Suprapubic skin (tissue), 4 donors: ENCODE results near the gene TMIGD1. TPM values are rescaled to one million over a fixed set of nuclear protein-coding genes. Genes with fewer than 3 reads are reported as not detected.

Source experiments
- DNase-seq, 2 donors: peaks; one replicate each; pipeline ENCODE4 v3.0.0-alpha.2; 2019; ENCODE audit warnings: low spot score in 2 of 2
- H3K27ac ChIP-seq: fragments of 200-600 bp; sonication (generic); one replicate; pipeline ENCODE4 v1.5.1; 2019
- H3K27me3 ChIP-seq: fragments of 200-600 bp; sonication (generic); one replicate; pipeline ENCODE4 v1.5.1; 2019
- H3K36me3 ChIP-seq: fragments of 200-600 bp; sonication (generic); one replicate; pipeline ENCODE4 v1.5.1; 2019
- H3K4me1 ChIP-seq: fragments of 200-600 bp; sonication (generic); one replicate; pipeline ENCODE4 v1.5.1; 2019
- H3K4me3 ChIP-seq: fragments of 200-600 bp; sonication (generic); one replicate; pipeline ENCODE4 v1.5.1; 2019; ENCODE audit warnings: mild to moderate bottlenecking
- H3K9me3 ChIP-seq: fragments of 200-600 bp; sonication (generic); one replicate; pipeline ENCODE4 v1.5.1; 2019
- EP300 ChIP-seq: sonication (generic); formaldehyde crosslinking; IDR thresholded peaks from one replicate; pipeline ENCODE4 v1.6.1; 2017; ENCODE audit warnings: antibody characterized with exemption
- POLR2A ChIP-seq, 2 donors: fragments of 450-650 bp; IDR thresholded peaks; one replicate each; pipeline ENCODE4 v1.6.1; 2017; ENCODE audit warnings: antibody characterized with exemption in 2 of 2, mild to moderate bottlenecking in 2 of 2, moderate library complexity in 2 of 2
- POLR2AphosphoS5 ChIP-seq, 3 donors: sonication (generic); formaldehyde crosslinking; IDR thresholded peaks; one replicate each; pipeline ENCODE4 v1.6.1; 2017; ENCODE audit warnings: antibody characterized with exemption in 3 of 3
- WGBS: methylation state at CpG from one replicate; pipeline ENCODE4 v1.1.5; 2018; 5-methylcytosine and 5-hydroxymethylcytosine counted together
- total RNA-seq, 4 donors: library from RNA; depleted of rRNA; stranded (reverse); fragments of >200 nt; gene quantifications; one replicate each; pipeline ENCODE4 v1.1.0, GENCODE V29; 2016
- TF ChIP-seq, protein P1 (sequence below), 2 donors: fragments of 200-600 bp in 1 of 2; fragments of 450-650 bp in 1 of 2; sonication (generic) in 1 of 2; IDR thresholded peaks; one replicate each; pipeline ENCODE4 v1.5.1; 2016 to 2019; ENCODE audit warnings: antibody characterized with exemption in 2 of 2, mild to moderate bottlenecking in 1 of 2, moderate library complexity in 1 of 2

The TMIGD1 gene
- total RNA-seq, 4 donors from 2014 or later, result 0.45 TPM; not detected in 3

DNA sequence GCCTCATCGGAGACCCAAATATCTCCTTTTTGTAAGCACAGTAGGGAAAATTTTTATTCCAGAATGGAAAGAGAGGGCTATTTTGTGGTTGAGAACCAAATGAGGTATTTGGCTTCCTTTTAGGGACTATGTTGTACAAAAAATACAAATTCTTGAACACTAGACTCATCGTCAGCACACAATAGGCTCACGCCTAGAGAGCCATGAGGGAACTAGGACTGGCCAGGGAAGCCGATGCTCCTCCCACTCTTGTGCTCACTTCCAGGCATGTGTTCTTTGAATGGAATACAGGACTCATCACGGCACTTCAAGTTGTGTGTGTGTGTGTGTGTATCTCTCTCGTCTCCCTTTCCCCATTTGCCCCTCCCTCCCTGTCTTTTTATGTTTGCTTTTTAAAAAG is 24.3 kb downstream of the TMIGD1 start:
- H3K9me3 ChIP-seq, result no peaks in the 10 kb centered on the region
- TF ChIP-seq, protein P1, sequence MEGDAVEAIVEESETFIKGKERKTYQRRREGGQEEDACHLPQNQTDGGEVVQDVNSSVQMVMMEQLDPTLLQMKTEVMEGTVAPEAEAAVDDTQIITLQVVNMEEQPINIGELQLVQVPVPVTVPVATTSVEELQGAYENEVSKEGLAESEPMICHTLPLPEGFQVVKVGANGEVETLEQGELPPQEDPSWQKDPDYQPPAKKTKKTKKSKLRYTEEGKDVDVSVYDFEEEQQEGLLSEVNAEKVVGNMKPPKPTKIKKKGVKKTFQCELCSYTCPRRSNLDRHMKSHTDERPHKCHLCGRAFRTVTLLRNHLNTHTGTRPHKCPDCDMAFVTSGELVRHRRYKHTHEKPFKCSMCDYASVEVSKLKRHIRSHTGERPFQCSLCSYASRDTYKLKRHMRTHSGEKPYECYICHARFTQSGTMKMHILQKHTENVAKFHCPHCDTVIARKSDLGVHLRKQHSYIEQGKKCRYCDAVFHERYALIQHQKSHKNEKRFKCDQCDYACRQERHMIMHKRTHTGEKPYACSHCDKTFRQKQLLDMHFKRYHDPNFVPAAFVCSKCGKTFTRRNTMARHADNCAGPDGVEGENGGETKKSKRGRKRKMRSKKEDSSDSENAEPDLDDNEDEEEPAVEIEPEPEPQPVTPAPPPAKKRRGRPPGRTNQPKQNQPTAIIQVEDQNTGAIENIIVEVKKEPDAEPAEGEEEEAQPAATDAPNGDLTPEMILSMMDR (IDR thresholded peaks at IDR 0.05), result no peak
- TF ChIP-seq POLR2AphosphoS5 (IDR thresholded peaks at IDR 0.05) (no peak), POLR2A (IDR thresholded peaks at IDR 0.05) (no peak), EP300 (no peak)
- H3K36me3 ChIP-seq, result no peaks in the 10 kb centered on the region
- WGBS, result 83% methylated on average over 6 of the region's 6 CpGs
- no peaks in the 10 kb centered on the region for H3K4me1 ChIP-seq
- DNase-seq, result no peak
- H3K4me3 ChIP-seq, result no peak overlapping the region
- H3K27ac ChIP-seq, result no peak overlapping the region
- no peaks in the 10 kb centered on the region for H3K27me3 ChIP-seq

DNA sequence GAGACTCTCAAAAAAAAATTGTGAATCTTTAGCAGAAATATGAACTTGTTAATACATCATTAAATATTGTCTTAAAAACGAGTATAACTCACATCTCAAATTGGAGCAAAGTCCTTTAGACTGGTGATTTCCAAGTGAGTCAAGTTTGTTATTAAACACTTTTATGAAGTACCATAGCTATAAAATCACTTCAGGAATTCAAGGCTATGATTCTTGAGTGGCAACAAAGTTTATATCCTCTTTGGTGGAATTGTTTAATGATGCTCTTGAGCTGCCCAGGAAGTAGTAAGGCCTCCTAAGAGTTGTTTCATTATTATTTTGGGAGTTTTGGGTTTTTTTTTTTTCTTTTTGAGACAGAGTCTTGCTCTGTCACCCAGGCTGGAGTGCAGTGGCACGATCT is 25.5 kb downstream of the TMIGD1 start:
- no peaks in the 10 kb centered on the region for H3K9me3 ChIP-seq
- H3K27me3 ChIP-seq, result no peaks in the 10 kb centered on the region
- no peaks in the 10 kb centered on the region for H3K36me3 ChIP-seq
- WGBS, result 94% methylated on average over 2 of the region's 2 CpGs
- no peak overlapping the region for H3K4me3 ChIP-seq
- no peak overlapping the region for H3K27ac ChIP-seq
- TF ChIP-seq POLR2A (IDR thresholded peaks at IDR 0.05) (no peak), EP300 (no peak), POLR2AphosphoS5 (IDR thresholded peaks at IDR 0.05) (no peak)
- TF ChIP-seq, protein P1 (IDR thresholded peaks at IDR 0.05), result no peak
- DNase-seq, result no peak
- no peaks in the 10 kb centered on the region for H3K4me1 ChIP-seq

- no peaks in the 10 kb centered on the region for H3K9me3 ChIP-seq
- WGBS, result 77% methylated on average over 3 of the region's 3 CpGs
- no peaks in the 10 kb centered on the region for H3K27me3 ChIP-seq
- no peak overlapping the region for H3K27ac ChIP-seq
- H3K4me1 ChIP-seq, result no peaks in the 10 kb centered on the region
- no peaks in the 10 kb centered on the region for H3K36me3 ChIP-seq
- TF ChIP-seq, protein P1 (IDR thresholded peaks at IDR 0.05), result no peak
- TF ChIP-seq POLR2AphosphoS5 (IDR thresholded peaks at IDR 0.05) (no peak), EP300 (no peak), POLR2A (IDR thresholded peaks at IDR 0.05) (no peak)
- no peak for DNase-seq
- no peak overlapping the region for H3K4me3 ChIP-seq
Measured at GRCh38 chr17:30304778-30305177, 29.1 kb downstream of the TMIGD1 start.

GRCh38 chr17:30302241-30302640 is 31.6 kb downstream of the TMIGD1 start:
- no peak overlapping the region for H3K27ac ChIP-seq
- WGBS, result 65% methylated on average over 3 of the region's 3 CpGs
- no peaks in the 10 kb centered on the region for H3K9me3 ChIP-seq

DNA sequence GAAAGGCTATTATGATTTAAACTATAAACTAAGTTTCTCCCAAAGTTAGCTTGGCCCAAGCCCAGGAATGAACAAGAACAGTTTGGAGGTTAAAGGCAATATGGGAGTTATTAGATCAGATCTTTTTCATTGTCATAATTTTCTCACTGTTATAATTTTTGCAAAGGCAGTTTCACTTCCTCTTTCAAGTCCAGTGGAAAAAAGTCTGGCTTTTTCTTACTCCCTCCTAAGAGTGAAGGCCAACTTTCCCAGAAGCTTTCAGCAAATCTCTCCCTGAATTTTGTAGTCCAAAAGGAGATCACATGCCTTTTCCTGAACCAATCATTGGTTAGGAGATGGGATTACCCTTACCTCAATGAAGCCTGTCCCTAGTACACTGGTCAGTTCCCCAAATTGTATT is 33.0 kb downstream of the TMIGD1 start:
- H3K9me3 ChIP-seq, result no peaks in the 10 kb centered on the region
- no peak for DNase-seq
- H3K4me3 ChIP-seq, result no peak overlapping the region
- no peaks in the 10 kb centered on the region for H3K36me3 ChIP-seq
- no peaks in the 10 kb centered on the region for H3K27me3 ChIP-seq
- no peaks in the 10 kb centered on the region for H3K4me1 ChIP-seq
- H3K27ac ChIP-seq, result no peak overlapping the region
- TF ChIP-seq POLR2A (IDR thresholded peaks at IDR 0.05) (no peak), POLR2AphosphoS5 (IDR thresholded peaks at IDR 0.05) (no peak), EP300 (no peak)
- TF ChIP-seq, protein P1 (IDR thresholded peaks at IDR 0.05), result no peak

More at GRCh38 chr17:30302241-30302640, 31.6 kb downstream of the TMIGD1 start:
- no peak for TF ChIP-seq EP300
- TF ChIP-seq POLR2AphosphoS5 (IDR thresholded peaks at IDR 0.05), result no peak
- TF ChIP-seq, protein P1 (IDR thresholded peaks at IDR 0.05), result no peak
- no peak for TF ChIP-seq POLR2A (IDR thresholded peaks at IDR 0.05)
- Histone ChIP-seq H3K4me3 (no peak overlapping the region), H3K4me1 (no peaks in the 10 kb centered on the region), H3K36me3 (no peaks in the 10 kb centered on the region), H3K27me3 (no peaks in the 10 kb centered on the region)
- DNase-seq, result no peak
